Endothelial cell of umbilical vein (primary cell): ENCODE measurements around the gene CDHR4. TPM values are rescaled to one million over a fixed set of nuclear protein-coding genes. Genes with fewer than 3 reads are reported as not detected.
"Not testable (repeated sequence)": the region's sequence is repeated elsewhere in the genome, so short reads cannot be mapped to it uniquely, and the experiment has no call there.

ENCODE experiments used
- BruUV-seq: library from RNA; stranded (reverse); fragments of 400-500 nt; replicated peaks from 2 replicates; lab custom pipeline; 2021; lab: Mats Ljungman, UMichigan
- CTCF ChIA-PET: fragments of 300-600, 350-600 bp; sonication (Branson Sonifier 250); formaldehyde crosslinking; loops from one replicate; lab custom pipeline; 2021; ENCODE audit warnings: antibody characterized with exemption, inconsistent platforms; lab: Charles Lee
- POLR2A ChIA-PET: fragments of 300-600, 350-600 bp; sonication (Branson Sonifier 250); formaldehyde crosslinking; loops from one replicate; lab custom pipeline; 2021; ENCODE audit warnings: antibody characterized with exemption, inconsistent platforms; lab: Charles Lee
- DNase-seq: peaks from one replicate; pipeline ENCODE4 v3.0.0-alpha.2; 2011; ENCODE audit warnings: low read depth, low spot score
- FAIRE-seq: peaks from 2 replicates; lab custom pipeline; 2011; peaks lifted over from hg19 to GRCh38; lab: Jason Lieb, UNC
- H2AFZ ChIP-seq: 2 replicates; pipeline ENCODE4 v1.6.0; 2012; ENCODE audit warnings: low read depth, low read length, control low read depth, inconsistent platforms
- H3K27ac ChIP-seq: 2 replicates; pipeline ENCODE4 v1.5.1; 2011; ENCODE audit warnings: low read depth, mild to moderate bottlenecking, control low read depth, low read length, moderate library complexity; ENCODE audit not compliant: insufficient read depth
- H3K27me3 ChIP-seq, 2 experiments: 2 replicates each; pipeline versions ENCODE4 v1.6.0 to v1.6.1; 2011; ENCODE audit warnings: low read length in 2 of 2, mixed read lengths in 1 of 2; ENCODE audit not compliant: control insufficient read depth in 2 of 2, insufficient read depth in 2 of 2
- H3K36me3 ChIP-seq, 2 experiments: 2 replicates in 1 of 2; 3 replicates in 1 of 2; pipeline ENCODE4 v1.5.1; 2011; ENCODE audit warnings: low read length in 2 of 2, mild to moderate bottlenecking in 1 of 2, moderate library complexity in 1 of 2; ENCODE audit not compliant: control insufficient read depth in 2 of 2, insufficient read depth in 2 of 2; ENCODE audit errors: extremely low read depth in 1 of 2
- H3K4me1 ChIP-seq: 3 replicates; pipeline ENCODE4 v1.5.1; 2011; ENCODE audit warnings: mild to moderate bottlenecking, low read length; ENCODE audit not compliant: control insufficient read depth, insufficient read depth; ENCODE audit errors: extremely low read depth
- H3K4me2 ChIP-seq: 2 replicates; pipeline ENCODE4 v1.6.1; 2011; ENCODE audit warnings: low read length, control low read depth, mixed read lengths; ENCODE audit not compliant: insufficient read depth
- H3K4me3 ChIP-seq, 3 experiments: fragments of 200-600 bp in 1 of 3; sonication (generic), shearing (Covaris generic) in 1 of 3; replicated peaks in 1 of 3; 2 replicates each; pipeline ENCODE4 v1.5.1; 2011 to 2016; ENCODE audit warnings: control low read depth in 3 of 3, low read length in 3 of 3, mild to moderate bottlenecking in 2 of 3, inconsistent platforms in 1 of 3, low read depth in 1 of 3, moderate library complexity in 1 of 3; ENCODE audit not compliant: insufficient read depth in 1 of 3
- H3K79me2 ChIP-seq: 2 replicates; pipeline ENCODE4 v1.6.0; 2012; ENCODE audit warnings: low read length, inconsistent platforms; ENCODE audit not compliant: control insufficient read depth, insufficient read depth
- H3K9ac ChIP-seq: replicated peaks from 2 replicates; pipeline ENCODE3; 2011; ENCODE audit warnings: low read length, control low read depth; ENCODE audit not compliant: insufficient read depth; ENCODE audit errors: extremely low read depth
- H3K9me1 ChIP-seq: replicated peaks from 3 replicates; pipeline ENCODE4 v1.6.0; 2011; ENCODE audit warnings: mild to moderate bottlenecking, low read length; ENCODE audit not compliant: control insufficient read depth, insufficient read depth; ENCODE audit errors: extremely low read depth
- H3K9me3 ChIP-seq: replicated peaks from 2 replicates; pipeline ENCODE4 v1.5.1; 2012; ENCODE audit warnings: low read length, inconsistent platforms; ENCODE audit not compliant: control insufficient read depth, insufficient read depth
- H4K20me1 ChIP-seq: replicated peaks from 2 replicates; pipeline ENCODE3; 2011; ENCODE audit warnings: mild to moderate bottlenecking, low read length; ENCODE audit not compliant: control insufficient read depth, insufficient read depth; ENCODE audit errors: extremely low read depth
- CTCF ChIP-seq, 2 donors: IDR thresholded peaks; 1 replicate in 1 of 2; 2 replicates in 1 of 2; pipeline ENCODE4 v1.5.1; 2011; ENCODE audit warnings: low read length in 2 of 2, mild to moderate bottlenecking in 2 of 2, moderate library complexity in 2 of 2, control low read depth in 1 of 2, inconsistent platforms in 1 of 2, low read depth in 1 of 2; ENCODE audit not compliant: insufficient read depth in 1 of 2; ENCODE audit errors: extremely low read depth in 1 of 2
- EZH2 ChIP-seq: IDR thresholded peaks from 2 replicates; pipeline ENCODE4 v1.6.1; 2012; ENCODE audit warnings: borderline replicate concordance, low read depth, mild to moderate bottlenecking, moderate library complexity, low read length, inconsistent platforms; ENCODE audit not compliant: severe bottlenecking
- FOS ChIP-seq: IDR thresholded peaks from 2 replicates; pipeline ENCODE4 v1.6.1; 2011; ENCODE audit warnings: mild to moderate bottlenecking, low read length, moderate library complexity, borderline replicate concordance; ENCODE audit not compliant: insufficient read depth
- GATA2 ChIP-seq: IDR thresholded peaks from 2 replicates; pipeline ENCODE4 v1.7.0; 2011; ENCODE audit warnings: low read depth, mild to moderate bottlenecking, moderate library complexity, mixed read lengths, low read length; ENCODE audit not compliant: insufficient read length, insufficient read depth
- JUN ChIP-seq: IDR thresholded peaks from 2 replicates; pipeline ENCODE4 v1.6.1; 2011; ENCODE audit warnings: borderline replicate concordance, low read depth; ENCODE audit not compliant: insufficient read length, insufficient read depth
- MAX ChIP-seq: IDR thresholded peaks from 2 replicates; pipeline ENCODE4 v1.6.1; 2011; ENCODE audit not compliant: insufficient read depth, insufficient read length
- MYC ChIP-seq: IDR thresholded peaks from one replicate; pipeline ENCODE4 v1.6.1; 2011; ENCODE audit warnings: mild to moderate bottlenecking, low read depth, low read length
- POLR2A ChIP-seq: IDR thresholded peaks from 2 replicates; pipeline ENCODE4 v1.6.1; 2012; ENCODE audit warnings: low read depth, mild to moderate bottlenecking, control low read depth, low read length
- POLR2AphosphoS5 ChIP-seq: IDR thresholded peaks from 2 replicates; pipeline ENCODE4 v1.6.1; 2012; ENCODE audit warnings: low read depth, mild to moderate bottlenecking, control low read depth, low read length, moderate library complexity; ENCODE audit not compliant: insufficient read depth
- dilution Hi-C: fragments of 300-500 bp; cut with MboI; formaldehyde crosslinking; loops from one replicate; pipeline ENCODE4 v1.15.0; 2019; ENCODE audit warnings: low sequenced_read_pairs; ENCODE audit not compliant: extremely low pct_ligation_motif_present
- intact Hi-C: fragments of 100-400 bp; cut with micrococcal nuclease; formaldehyde crosslinking; loops from one replicate; pipeline ENCODE4 v1.10.0; 2022
- polyA plus RNA-seq, 4 experiments: library from polyadenylated mRNA; depleted of rRNA in 3 of 4; stranded (reverse) in 3 of 4; unstranded in 1 of 4; fragments of >200 nt; gene quantifications; 2 replicates each; pipeline versions ENCODE4 v1.2.1 to v1.2.3, GENCODE V29; 2011 to 2012; ENCODE audit warnings: missing spikeins in 1 of 4
- total RNA-seq: library from RNA; stranded (reverse); gene quantifications from 2 replicates; pipeline ENCODE4 v1.2.3, GENCODE V29; 2021

The CDHR4 gene
- total and polyA plus RNA-seq, 2 donors (not counting 3 experiments of a cell fraction or from before 2014, with no cell fraction given) = 0.19 TPM; not detected in 1

GRCh38 chr3:49781415-49782199 is 18.1 kb downstream of the CDHR4 start:
- CTCF ChIA-PET = interaction anchor here (1.4 kb wide), 1 partner anchor 15 kb away, joined by 4 read pairs; no protein-coding TSS in a partner anchor
- Histone ChIP-seq H2AFZ (no peak overlapping the region), H3K4me2 (no peak overlapping the region), H3K4me3 (no peak overlapping the region), H3K36me3 (peaks cover 2 to 14% of the 10 kb centered on the region in 2 experiments), H3K79me2 (peaks cover 78% of the 10 kb centered on the region), H3K4me1 (peaks cover 2% of the 10 kb centered on the region), H3K9me1 (no peaks in the 10 kb centered on the region), H3K9ac (no peak overlapping the region), H3K27me3 (no peaks in the 10 kb centered on the region), H3K27ac (no peak overlapping the region), H4K20me1 (no peaks in the 10 kb centered on the region), H3K9me3 (no peaks in the 10 kb centered on the region)
- no peak for TF ChIP-seq POLR2AphosphoS5
- TF ChIP-seq CTCF (IDR thresholded peaks at IDR 0.05; ENCODE audit: extremely low read depth in 1 of 2, insufficient read depth in 1 of 2, low read depth in 1 of 2, low read length in 2 of 2) = no peak
- TF ChIP-seq GATA2 = no peak
- no peak for TF ChIP-seq JUN
- no peak for TF ChIP-seq MYC
- no peak for TF ChIP-seq EZH2
- no peak for TF ChIP-seq POLR2A
- no peak for TF ChIP-seq FOS
- no peak for TF ChIP-seq MAX
- DNase-seq = no peak
- FAIRE-seq = no peak
- POLR2A ChIA-PET = no interaction called here
- intact Hi-C loops (no loop called here), dilution Hi-C loops (no loop called here)
- no TSS peak for BruUV-seq

GRCh38 chr3:49780975-49781365 is 18.7 kb downstream of the CDHR4 start:
- intact Hi-C loops, H3K9ac ChIP-seq, H2AFZ ChIP-seq, H3K27me3 ChIP-seq, H3K4me2 ChIP-seq, FAIRE-seq, dilution Hi-C loops, H3K9me3 ChIP-seq, BruUV-seq, H3K4me1 ChIP-seq, DNase-seq, H3K9me1 ChIP-seq, H3K27ac ChIP-seq, H4K20me1 ChIP-seq, H3K4me3 ChIP-seq, POLR2A ChIA-PET: not testable (repeated sequence)
- CTCF ChIA-PET = interaction anchor here (1.4 kb wide), 1 partner anchor 14 kb away, joined by 4 read pairs; no protein-coding TSS in a partner anchor
- Histone ChIP-seq H3K36me3 (peaks cover 2 to 14% of the 10 kb centered on the region in 2 experiments), H3K79me2 (peaks cover 80% of the 10 kb centered on the region)
